ENCODE measurements around the gene SLC1A2.

GRCh38 chr11:35419830-35420333, 524 bp upstream of the SLC1A2 start:
- no peak for TF ChIP-seq EZH2 (IDR thresholded peaks at IDR 0.05; ENCODE audit: insufficient read depth, low read length)
- TF ChIP-seq, protein P1, sequence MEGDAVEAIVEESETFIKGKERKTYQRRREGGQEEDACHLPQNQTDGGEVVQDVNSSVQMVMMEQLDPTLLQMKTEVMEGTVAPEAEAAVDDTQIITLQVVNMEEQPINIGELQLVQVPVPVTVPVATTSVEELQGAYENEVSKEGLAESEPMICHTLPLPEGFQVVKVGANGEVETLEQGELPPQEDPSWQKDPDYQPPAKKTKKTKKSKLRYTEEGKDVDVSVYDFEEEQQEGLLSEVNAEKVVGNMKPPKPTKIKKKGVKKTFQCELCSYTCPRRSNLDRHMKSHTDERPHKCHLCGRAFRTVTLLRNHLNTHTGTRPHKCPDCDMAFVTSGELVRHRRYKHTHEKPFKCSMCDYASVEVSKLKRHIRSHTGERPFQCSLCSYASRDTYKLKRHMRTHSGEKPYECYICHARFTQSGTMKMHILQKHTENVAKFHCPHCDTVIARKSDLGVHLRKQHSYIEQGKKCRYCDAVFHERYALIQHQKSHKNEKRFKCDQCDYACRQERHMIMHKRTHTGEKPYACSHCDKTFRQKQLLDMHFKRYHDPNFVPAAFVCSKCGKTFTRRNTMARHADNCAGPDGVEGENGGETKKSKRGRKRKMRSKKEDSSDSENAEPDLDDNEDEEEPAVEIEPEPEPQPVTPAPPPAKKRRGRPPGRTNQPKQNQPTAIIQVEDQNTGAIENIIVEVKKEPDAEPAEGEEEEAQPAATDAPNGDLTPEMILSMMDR (IDR thresholded peaks at IDR 0.05; ENCODE audit: insufficient read depth, low read depth, low read length): no peak
